Superior temporal gyrus (tissue), 1 donor: ENCODE measurements around the gene RAB7B.
A peak's percentile ranks its signal among the peaks of the same experiment; 100 is the strongest.

Source experiments
- DNase-seq: peaks from one replicate; pipeline ENCODE4 v3.0.0-alpha.2; 2016; ENCODE audit errors: extremely low spot score

RAB7B gene

GRCh38 chr1:205973377-205974232, 29.6 kb downstream of the RAB7B start:
- DNase-seq, result no peak

GRCh38 chr1:205972491-205973168, 30.6 kb downstream of the RAB7B start:
- DNase-seq, result no peak

GRCh38 chr1:205972081-205972480, 31.1 kb downstream of the RAB7B start:
- DNase-seq, result no peak

- no peak for DNase-seq
Observed at GRCh38 chr1:205971082-205971481, 32.1 kb downstream of the RAB7B start.

GRCh38 chr1:205970486-205970885, 32.7 kb downstream of the RAB7B start:
- no peak for DNase-seq

GRCh38 chr1:205969229-205969628, 34.0 kb downstream of the RAB7B start:
- no peak for DNase-seq

GRCh38 chr1:205967554-205968335, 35.5 kb downstream of the RAB7B start:
- no peak for DNase-seq

DNA sequence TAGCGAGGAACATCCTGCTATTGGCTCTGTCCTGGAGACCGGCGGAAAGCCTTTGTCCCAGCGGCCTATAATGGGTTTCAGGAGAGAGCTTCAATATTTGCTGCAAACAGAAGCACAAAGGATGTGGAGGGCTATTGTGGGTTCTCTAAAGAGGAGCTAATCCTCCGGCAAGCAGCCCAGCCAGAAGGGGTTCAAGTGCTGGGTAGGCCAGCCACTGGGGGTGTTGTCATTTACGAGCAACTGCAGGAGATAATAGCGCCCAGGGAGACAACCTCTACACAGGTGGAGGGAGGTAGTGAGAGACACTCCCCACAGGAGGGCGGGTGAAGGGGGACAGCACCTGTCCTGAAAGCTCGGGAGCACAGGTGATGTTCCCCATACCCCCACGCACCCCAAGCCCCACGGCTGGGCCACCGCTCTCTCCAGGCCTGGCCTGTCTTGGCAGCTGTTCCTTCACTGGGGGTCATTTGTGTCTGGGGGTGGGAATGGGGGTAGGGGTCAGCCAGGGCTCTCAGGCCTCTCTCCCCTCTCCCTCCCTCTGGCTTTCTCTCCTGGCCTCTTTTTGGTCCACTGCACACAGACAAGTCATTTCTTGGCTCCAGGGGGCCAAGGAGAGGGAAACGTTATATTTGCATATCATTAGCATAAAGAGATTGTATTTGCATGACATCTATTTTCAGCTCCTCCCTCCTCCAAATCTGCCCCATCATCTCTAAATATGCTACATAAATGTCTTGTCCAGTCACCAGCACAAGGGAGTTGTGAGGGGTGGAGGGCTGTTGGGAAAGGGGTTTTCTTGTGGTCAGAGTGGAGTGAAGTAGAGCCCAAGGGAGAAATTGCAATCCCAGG, 37.9 kb downstream of the RAB7B start:
- no peak for DNase-seq

GRCh38 chr1:205963352-205964155, 39.6 kb downstream of the RAB7B start:
- DNase-seq, result no peak

GRCh38 chr1:205962821-205963221, 40.4 kb downstream of the RAB7B start:
- no peak for DNase-seq

DNA sequence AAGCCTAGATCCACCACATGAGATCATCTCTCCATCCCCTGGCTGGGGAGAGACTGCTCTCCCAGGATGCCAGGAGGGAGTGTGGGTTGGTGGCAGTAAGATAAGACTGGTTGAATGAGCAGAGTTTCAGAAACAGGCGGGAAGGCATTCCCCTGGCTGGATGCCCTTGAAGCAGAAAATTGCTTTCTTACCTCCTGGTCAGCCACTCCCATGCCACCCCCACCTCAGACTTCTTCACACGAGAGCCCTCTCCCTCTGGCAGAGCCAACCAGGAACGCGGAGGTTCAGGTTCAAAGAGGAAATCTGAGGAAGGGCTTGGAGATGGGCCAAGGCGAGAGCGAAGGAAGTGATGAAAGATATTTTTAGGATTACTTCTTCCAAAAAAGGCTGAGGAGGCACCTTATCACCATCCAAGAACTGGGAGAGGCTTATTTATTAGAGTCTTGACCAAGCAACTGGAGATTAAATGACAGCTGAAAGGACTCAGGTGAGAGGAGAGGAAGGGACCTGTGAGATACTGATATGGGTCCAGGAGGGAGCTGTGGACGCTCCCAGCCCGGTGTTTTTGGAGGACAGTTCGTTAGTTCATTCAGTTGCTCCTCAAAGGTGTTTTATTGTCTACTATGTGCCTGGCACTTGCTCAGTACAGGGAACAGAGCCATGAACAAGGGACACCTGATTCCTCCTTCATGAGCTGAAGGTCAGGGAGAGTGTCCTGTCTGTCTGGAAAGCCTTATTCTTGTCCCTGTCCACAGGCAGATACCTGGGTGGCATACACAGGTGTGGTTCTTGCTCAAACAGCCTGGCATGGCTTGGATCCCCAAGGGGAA, 41.0 kb downstream of the RAB7B start:
- DNase-seq, result no peak

- DNase-seq, result no peak
Observed at GRCh38 chr1:205961405-205961804, 41.8 kb downstream of the RAB7B start.

- DNase-seq, result no peak
Observed at GRCh38 chr1:205959789-205960188, 43.4 kb downstream of the RAB7B start.

DNA sequence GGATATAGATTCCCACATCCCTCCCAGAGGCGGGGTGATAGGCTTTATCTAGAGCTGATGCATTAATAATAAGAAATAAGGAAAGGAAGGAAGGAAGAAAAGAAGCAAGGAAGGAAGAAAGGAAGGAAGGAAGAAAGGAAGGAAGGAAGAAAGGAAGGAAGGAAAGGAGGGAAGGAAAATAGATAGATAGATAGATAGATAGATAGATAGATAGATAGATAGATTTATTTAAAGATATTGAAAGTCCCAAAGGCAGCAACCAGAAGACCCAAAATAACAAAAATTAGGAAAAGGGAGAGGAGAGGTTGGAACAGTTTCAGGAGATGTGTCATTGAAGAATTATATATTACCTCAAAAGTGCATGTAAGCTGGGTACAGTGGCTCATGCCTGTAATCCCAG, 47.7 kb downstream of the RAB7B start:
- no peak for DNase-seq

GRCh38 chr1:205954819-205955404, 48.3 kb downstream of the RAB7B start:
- DNase-seq, result no peak

DNA sequence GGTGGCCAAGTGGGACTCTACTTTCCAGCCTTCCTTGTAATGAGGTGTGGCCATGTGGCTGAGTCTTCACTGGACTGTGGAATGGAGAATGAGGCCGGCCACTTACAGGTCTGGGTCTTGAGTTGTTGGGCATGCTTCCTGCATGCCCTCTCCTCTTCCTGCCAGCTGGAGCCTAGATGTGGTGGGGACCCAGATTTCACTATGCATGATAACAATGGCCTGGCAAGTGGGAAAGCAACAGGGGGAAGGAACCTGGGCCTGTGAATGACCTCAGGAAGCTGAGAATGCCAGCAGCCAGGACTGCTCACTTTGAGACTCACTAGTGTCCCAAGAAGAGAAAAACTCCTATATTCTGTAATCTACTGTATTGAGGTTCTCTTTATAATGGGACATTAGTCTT, 51.4 kb downstream of the RAB7B start:
- DNase-seq, result no peak

GRCh38 chr1:205950826-205951549, 52.2 kb downstream of the RAB7B start:
- DNase-seq, result no peak

DNA sequence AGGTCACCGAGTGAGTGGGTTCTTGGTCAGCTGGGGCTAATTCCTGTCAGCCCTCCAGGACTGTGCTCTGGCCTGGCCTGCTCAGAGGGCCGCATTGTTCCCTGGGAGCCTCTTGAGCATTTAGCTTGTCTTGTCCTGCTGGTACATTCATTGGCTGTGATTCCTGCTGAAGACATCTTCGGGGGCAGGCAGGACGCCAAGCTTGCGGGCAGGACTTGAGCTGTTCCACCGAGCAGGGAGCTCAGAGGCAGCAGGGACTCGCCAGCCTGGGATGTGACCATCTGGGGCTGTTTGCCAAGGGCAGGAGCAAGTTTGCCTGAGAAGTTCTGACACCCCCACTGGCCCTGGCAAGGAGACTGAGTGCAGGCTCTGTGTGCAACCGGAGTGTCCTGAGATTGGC, 52.9 kb downstream of the RAB7B start:
- peak; percentile 24 for DNase-seq

- no peak for DNase-seq
Observed at GRCh38 chr1:205949753-205950152, 53.4 kb downstream of the RAB7B start.
